ENCODE measurements around the gene UBE2R2.
"Not testable (repeated sequence)": the region's sequence is repeated elsewhere in the genome, so short reads cannot be mapped to it uniquely, and the experiment has no call there.

The UBE2R2 gene

DNA sequence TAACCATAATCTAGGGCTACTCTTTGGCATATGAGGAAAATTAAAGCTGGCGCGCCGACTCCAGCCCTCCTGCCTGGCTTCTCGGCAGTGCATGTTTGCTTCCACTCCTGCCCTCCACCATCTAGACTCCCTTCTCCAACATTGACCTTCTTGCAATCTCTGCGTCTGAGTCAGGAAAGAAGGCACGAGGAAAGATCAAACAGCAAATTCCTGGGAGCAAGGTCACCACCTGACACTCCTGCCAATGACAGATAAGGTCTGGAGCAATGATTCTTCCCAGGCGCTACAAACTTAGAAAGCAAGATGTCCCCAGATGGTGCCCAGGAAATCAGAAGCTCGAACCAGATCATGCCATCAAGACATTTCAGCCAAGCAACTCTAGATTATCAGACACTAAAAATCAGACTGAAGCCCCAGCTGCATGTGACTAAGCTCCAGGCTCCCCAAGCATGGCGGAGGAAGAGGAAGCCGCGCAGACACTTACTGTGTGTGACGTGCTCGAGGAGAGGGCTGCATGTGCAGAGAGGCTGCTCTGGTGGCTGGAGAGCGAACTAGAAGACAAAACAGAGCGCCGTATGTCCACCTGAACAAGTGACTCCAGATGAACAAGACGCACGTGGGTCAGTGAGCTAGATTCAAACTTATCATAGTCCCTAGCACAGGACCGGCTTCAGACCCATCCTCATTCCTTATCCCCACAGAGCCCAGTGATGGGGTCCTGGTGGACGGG lies 115.3 kb downstream of the UBE2R2 start:
- no peak for DNase-seq

DNA sequence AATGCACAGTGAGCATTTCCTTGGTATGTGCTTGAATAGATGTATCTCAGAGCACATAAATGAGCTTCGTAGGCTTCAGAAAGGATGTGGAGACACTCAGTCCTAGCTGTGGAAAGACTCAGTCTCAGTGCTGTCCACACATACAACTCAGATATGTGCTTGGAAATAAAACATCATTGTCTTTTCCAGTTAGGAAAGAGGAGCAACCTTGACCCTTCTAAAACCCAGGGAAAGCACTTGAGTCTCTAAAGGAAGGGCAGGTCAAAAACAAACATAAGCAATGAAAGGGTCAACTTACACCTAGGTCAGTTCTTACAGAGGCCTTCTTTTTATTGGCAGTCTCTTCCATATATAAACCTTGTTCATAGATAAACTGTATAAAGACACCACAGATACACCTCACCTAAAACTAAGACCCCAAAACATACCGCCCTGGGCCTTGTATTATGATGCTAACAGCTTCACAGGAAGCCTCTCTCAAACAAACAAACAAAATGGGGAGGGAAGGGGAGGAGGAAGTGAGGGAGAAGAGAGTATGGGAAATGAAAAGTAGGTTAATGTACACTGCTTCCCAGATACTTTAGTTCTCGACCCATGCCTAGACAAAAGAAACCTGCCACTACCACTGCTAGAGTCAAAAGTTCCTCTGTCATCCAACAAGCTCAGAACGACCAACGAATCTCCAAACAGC lies 117.4 kb downstream of the UBE2R2 start:
- no peak for DNase-seq

DNA sequence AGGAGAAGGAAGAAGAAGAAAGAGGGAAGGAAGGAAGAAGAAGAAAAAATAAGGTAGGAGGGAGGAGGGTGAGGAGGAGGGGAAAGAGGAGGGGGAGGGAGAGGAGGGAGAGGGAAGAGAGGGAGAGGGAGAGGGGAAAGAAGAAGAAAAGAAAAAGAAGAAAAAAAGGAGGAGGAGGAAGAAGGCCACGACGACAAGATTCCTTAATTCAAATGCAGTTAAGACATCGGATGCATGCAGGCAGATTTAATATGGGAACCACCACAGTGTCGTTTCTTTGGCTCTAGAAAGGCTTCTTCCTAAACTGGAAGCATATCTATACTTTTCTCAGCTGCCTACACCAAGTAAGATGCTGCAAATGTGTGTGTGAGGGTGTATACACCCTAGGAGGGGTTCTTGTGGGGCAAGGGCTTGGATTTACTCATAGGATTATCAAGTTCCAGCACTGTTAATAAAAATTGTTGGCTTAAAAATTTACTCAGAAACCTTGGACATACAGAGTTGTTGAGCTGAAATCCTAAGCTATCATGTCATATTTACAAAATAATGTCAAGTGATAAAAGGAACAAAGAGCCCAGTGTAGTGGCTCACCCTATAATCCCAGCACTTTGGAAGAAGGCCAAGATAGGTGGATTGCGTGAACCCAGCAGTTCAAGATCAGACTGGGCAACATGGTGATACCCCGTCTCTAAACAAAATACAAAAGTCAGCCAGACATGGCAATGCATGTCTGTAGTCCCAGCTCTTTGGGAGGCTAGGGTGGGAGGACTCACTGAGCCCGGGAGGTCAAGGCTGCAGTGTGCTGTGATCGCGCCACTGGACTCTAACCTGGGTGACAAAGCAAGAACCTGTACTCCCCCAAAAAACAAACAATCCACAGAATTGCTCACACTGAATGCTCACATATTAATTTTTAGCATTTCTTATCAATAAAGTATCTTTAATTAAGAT lies 123.2 kb downstream of the UBE2R2 start:
- DNase-seq, result no peak

DNA sequence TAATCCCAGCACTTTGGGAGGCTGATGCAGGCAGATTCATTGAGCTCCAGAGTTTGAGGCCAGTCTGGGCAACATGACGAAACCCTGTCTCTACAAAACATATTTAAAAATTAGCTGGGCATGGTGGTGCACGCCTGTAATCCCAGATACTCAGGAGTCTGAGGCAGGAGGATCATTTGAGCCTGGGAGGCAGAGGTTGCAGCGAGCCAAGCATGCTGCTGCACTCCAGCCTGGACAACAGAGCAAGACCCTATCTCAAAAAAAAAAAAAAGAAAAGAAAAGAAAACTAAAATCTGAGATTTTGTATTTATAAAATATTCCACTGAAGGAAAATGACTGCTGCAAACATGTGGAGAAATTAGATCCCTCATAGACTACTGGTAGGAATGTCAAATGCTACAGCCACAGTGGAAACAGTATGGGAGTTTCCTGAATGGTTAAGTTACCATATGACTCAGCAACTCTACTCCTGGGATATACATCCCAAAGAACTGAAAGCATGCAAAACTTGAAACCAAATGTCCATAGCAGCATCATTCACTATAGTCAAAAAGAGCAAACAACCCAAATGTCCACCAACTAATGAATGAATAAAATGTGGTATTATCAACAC lies 125.6 kb downstream of the UBE2R2 start:
- no peak for DNase-seq

DNA sequence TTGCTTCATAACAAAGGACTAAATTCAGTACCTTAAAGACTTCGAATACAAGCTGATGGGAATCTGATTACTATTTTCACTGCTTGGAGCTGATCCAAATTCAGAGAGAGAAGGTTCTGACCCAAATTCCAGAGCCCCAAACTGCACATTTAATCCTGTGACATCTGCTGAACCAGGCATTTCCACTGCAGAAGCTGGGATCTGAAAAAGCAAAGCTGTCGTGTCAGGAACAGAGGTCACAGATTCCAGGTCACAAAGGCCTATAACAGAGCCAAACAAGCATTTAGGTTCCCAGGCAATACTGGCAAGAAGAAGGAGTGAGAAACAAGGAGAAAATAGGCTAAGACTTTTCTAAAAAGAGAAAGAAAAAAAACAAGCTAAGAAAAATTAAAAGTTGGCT lies 126.4 kb downstream of the UBE2R2 start:
- DNase-seq, result no peak

DNA sequence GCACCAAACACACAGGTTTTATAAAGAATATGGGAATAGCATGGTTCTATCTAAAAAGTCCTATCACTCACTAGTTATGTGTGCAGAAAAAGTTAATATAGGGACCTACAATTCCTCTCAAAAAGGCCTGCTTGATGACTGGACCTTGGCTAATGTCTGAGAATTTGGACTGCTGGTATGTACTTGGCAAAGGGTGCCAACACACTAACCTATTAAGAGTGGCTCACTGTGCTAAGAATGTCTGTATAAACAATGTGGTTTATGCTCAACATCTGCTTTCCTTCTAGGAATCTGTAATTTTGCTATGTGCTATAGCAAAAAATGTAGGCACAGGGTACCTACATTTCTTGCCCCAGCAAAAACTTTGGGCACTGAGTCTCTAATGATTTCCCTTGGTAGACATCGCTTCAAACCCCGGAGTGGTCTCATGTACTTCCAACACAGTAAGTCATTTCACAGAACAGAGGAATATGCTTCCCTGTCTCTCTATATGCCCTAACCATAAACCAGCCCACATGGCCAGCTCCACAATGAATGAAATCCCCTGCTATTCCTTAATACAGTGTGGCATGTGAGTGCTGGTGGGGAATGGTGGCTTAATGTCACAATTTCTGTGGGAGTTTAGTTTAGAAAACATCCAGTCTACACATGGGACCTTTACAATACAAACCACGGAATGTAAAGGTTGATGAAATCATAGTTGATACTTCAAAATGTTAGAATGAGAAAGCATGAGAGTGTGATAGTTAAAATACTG lies 130.0 kb downstream of the UBE2R2 start:
- DNase-seq, result no peak

DNA sequence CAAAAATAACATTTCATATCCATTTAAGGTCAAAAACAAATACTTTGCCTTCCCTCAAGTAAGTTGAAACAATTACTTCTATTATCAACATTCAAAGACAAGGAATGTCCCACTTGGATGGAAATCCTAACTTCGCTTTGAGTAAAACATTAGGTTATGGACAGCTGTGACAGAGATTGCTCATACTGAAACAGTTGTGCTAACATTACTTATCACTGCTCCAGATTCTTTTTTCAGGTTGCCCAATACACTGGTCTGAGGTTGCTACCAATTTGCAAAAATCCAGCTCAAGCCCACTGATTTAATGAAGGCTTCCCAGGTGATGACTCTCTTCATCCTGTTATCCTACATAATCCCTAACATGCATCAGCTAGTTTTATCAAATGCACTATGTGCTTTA lies 133.4 kb downstream of the UBE2R2 start:
- no peak for DNase-seq

DNA sequence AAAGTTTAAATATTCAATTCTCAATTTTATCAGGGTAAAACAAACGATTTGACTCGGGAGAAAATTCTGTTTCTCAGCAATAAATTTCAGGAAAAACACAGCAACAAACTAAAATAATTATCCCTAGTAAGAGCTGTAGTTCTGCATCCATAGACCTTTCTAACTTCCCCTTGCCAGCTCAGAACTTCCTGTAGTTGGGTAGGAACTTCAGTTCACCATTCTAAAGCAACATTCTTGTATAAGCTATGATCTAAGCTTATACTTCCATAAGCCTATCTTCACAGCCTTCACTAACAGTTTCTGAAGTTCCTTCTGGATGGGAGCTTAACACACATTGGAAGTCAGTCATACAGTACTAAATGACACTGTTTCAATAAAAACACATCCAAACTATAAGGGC lies 135.1 kb downstream of the UBE2R2 start:
- DNase-seq, result no peak

DNA sequence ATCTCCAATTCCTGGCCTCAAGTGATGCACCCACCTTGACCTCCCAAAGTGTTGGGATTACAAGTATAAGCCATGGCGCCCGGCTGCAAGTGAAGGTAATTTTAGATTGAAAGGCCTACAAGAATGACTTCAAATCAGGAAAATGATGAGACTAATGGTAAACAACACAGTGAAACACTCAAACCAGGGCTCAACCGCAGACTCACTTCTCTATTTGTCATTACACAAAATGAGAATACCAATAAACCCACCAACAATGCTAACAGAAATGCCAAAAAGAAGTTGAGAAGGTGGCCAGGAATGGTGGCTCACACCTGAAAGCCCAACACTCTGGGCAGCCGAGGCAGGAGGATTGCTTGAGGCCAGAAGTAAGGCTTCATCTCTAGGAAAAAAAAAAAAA lies 139.6 kb downstream of the UBE2R2 start:
- no peak for DNase-seq

DNA sequence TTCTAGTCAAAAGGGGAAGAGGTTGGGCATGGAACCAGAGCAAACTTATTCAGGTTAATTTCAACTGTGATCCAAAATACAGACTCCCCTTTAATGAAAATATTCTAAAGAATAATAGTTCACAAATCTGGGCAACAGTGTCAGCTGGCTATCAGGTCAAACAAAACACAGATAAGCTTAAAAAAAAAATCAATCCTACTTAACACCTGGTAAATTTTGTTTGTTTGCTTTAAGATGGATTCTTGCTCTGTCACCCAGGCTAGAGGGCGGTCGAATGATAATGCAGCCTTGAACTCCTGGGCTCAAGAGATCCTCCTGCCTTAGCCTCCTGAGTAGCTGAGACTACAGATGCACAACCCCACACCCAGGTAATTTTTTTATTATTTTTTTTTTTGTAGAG lies 142.8 kb downstream of the UBE2R2 start:
- DNase-seq, result no peak

DNA sequence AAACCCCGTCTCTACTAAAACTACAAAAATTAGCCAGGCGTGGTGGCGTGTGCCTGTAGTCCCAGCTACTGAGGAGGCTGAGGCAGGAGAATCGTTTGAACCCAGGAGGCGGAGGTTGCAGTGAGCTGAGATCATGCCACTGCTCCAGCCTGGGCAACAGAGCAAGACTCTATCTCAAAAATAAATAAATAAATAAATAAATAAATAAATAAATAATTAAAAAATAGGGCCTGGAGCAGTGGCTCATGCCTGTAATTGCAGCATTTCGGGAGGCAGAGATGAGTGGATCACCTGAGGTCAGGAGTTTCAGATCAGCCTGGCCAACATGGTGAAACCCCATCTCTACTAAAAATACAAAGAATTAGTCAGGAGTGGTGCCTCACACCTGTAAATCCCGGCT lies 145.5 kb downstream of the UBE2R2 start:
- DNase-seq, result not testable (repeated sequence)

DNA sequence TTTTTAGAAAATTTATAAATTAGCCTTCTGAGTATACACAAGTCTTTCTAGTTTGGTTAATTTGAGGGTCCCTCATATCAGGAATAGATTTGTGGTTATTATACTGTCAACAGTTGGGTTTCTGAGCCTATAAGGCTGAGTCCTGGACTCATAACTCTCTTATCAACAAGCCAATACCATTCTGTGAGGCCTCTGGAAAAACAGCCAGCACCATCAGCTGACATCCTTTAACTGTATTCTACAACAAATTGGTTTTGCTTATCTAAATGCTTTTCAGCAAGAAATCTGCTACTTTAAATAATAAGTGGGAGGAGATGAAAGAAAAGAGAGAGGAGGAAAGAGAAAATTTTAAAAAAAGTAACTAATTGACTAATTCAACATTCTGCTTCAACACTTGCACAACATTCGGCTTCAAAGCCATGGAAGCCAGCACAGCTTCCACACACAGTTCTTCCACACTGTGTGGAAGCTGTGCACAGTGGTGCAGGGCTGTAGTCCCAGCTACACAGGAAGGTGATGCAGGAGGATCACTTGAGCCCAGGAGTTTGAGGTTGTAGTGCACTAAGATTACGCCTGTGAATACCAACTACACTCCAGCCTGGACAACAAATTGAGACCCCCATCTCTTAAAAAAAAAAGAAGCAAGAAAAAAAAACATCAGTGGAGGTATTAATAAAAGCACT lies 147.3 kb downstream of the UBE2R2 start:
- no peak for DNase-seq

Data from CD4-positive, alpha-beta T cell treated with Interleukin-21 for 1 hour (primary cell).